WTC11 (cell line): ENCODE measurements around the gene IQGAP3. TPM values are rescaled to one million over a fixed set of nuclear protein-coding genes. Genes with fewer than 3 reads are reported as not detected.

Experiments used
- ATAC-seq: fragments of 200-7000 bp; cut with Tn5 transposase; 2 replicates; pipeline ENCODE4 v1.10.0; 2021; ENCODE audit warnings: mild to moderate bottlenecking, moderate library complexity
- CTCF ChIA-PET: fragments of 300-600 bp; sonication (Branson Sonifier 250); formaldehyde crosslinking; loops from one replicate; lab custom pipeline; 2021; ENCODE audit warnings: antibody characterized with exemption; lab: Charles Lee
- POLR2A ChIA-PET: fragments of 350-600 bp; sonication (Branson Sonifier 250); formaldehyde crosslinking; loops from one replicate; lab custom pipeline; 2021; ENCODE audit warnings: antibody characterized with exemption; lab: Charles Lee
- DNase-seq: peaks from one replicate; pipeline ENCODE4 v3.0.0; 2021; ENCODE audit warnings: low spot score
- H3K27ac Mint-ChIP-seq: 2 replicates; pipeline ENCODE4 v1.8.0; 2021; ENCODE audit warnings: mixed read lengths
- H3K27me3 Mint-ChIP-seq: 2 replicates; pipeline ENCODE4 v1.8.0; 2021; ENCODE audit warnings: low read depth, mild to moderate bottlenecking, moderate library complexity, mixed read lengths
- H3K36me3 Mint-ChIP-seq: 2 replicates; pipeline ENCODE4 v1.8.0; 2021; ENCODE audit warnings: mixed read lengths
- H3K4me1 Mint-ChIP-seq: 2 replicates; pipeline ENCODE4 v1.8.0; 2022; ENCODE audit warnings: mixed read lengths
- H3K4me3 Mint-ChIP-seq: 2 replicates; pipeline ENCODE4 v1.8.0; 2021; ENCODE audit warnings: mild to moderate bottlenecking, moderate library complexity, mixed read lengths
- H3K9me3 Mint-ChIP-seq: 2 replicates; pipeline ENCODE4 v1.8.0; 2021; ENCODE audit warnings: mixed read lengths
- CREB1 ChIP-seq: sonication (generic); formaldehyde crosslinking; IDR thresholded peaks from 2 replicates; pipeline ENCODE4 v1.8.0; 2023; ENCODE audit warnings: mild to moderate bottlenecking, missing genetic modification reagents
- KAT7 ChIP-seq: sonication (generic); formaldehyde crosslinking; IDR thresholded peaks from 2 replicates; pipeline ENCODE4 v1.8.1; 2023; ENCODE audit warnings: missing genetic modification reagents, mild to moderate bottlenecking, borderline replicate concordance
- NR1H2 ChIP-seq: sonication (generic); formaldehyde crosslinking; IDR thresholded peaks from 2 replicates; pipeline ENCODE4 v1.9.0; 2021; ENCODE audit warnings: mild to moderate bottlenecking, moderate library complexity, missing genetic modification reagents
- NR2C2 ChIP-seq: sonication (generic); formaldehyde crosslinking; IDR thresholded peaks from 2 replicates; pipeline ENCODE4 v1.8.0; 2022; ENCODE audit warnings: mild to moderate bottlenecking, missing genetic modification reagents
- NR3C1 ChIP-seq: sonication (generic); formaldehyde crosslinking; conservative IDR thresholded peaks from 2 replicates; pipeline ENCODE4 v1.8.1; 2023; ENCODE audit warnings: low read depth, mild to moderate bottlenecking, missing genetic modification reagents
- OVOL2 ChIP-seq: fragments of 250-450 bp; sonication (Bioruptor Pico); IDR thresholded peaks from 2 replicates; pipeline ENCODE4 v1.9.0; 2021; ENCODE audit warnings: mild to moderate bottlenecking, borderline replicate concordance
- SMAD4 ChIP-seq: sonication (generic); formaldehyde crosslinking; IDR thresholded peaks from 2 replicates; pipeline ENCODE4 v1.8.0; 2022; ENCODE audit warnings: mild to moderate bottlenecking, missing genetic modification reagents
- TP53 ChIP-seq: sonication (generic); formaldehyde crosslinking; IDR thresholded peaks from 2 replicates; pipeline ENCODE4 v1.8.1; 2023; ENCODE audit warnings: mild to moderate bottlenecking, missing genetic modification reagents
- ZNF138 ChIP-seq: sonication (generic); formaldehyde crosslinking; conservative IDR thresholded peaks from 2 replicates; pipeline ENCODE4 v1.8.1; 2022; ENCODE audit warnings: mild to moderate bottlenecking, moderate library complexity, missing genetic modification reagents
- ZNF232 ChIP-seq: sonication (generic); formaldehyde crosslinking; IDR thresholded peaks from 2 replicates; pipeline ENCODE4 v1.8.0; 2022; ENCODE audit warnings: mild to moderate bottlenecking, missing genetic modification reagents
- ZNF396 ChIP-seq: fragments of 250-450 bp; sonication (Bioruptor Pico); IDR thresholded peaks from 2 replicates; pipeline ENCODE4 v1.8.0; 2021; ENCODE audit warnings: mild to moderate bottlenecking, moderate library complexity, borderline replicate concordance
- ZNF671 ChIP-seq: fragments of 250-450 bp; sonication (Bioruptor Pico); IDR thresholded peaks from 2 replicates; pipeline ENCODE4 v1.8.0; 2021; ENCODE audit warnings: mild to moderate bottlenecking
- total RNA-seq: library from RNA; stranded (reverse); gene quantifications from 3 replicates; pipeline ENCODE4 v1.2.3, GENCODE V29; 2021
- TF ChIP-seq, protein P1 (sequence below): sonication (generic); formaldehyde crosslinking; IDR thresholded peaks from 2 replicates; pipeline ENCODE4 v1.8.1; 2022; ENCODE audit warnings: mild to moderate bottlenecking, moderate library complexity, missing genetic modification reagents
- TF ChIP-seq, protein P2 (sequence below): sonication (generic); formaldehyde crosslinking; IDR thresholded peaks from 2 replicates; pipeline ENCODE4 v1.8.0; 2022; ENCODE audit warnings: mild to moderate bottlenecking, missing genetic modification reagents
- TF ChIP-seq, protein P3 (sequence below): sonication (generic); formaldehyde crosslinking; IDR thresholded peaks from 2 replicates; pipeline ENCODE4 v1.8.0; 2022; ENCODE audit warnings: mild to moderate bottlenecking, missing genetic modification reagents
- TF ChIP-seq, protein P4 (sequence below): sonication (generic); formaldehyde crosslinking; IDR thresholded peaks from 2 replicates; pipeline ENCODE4 v1.8.1; 2022; ENCODE audit warnings: missing genetic modification reagents, borderline replicate concordance
- TF ChIP-seq, protein P5 (sequence below): fragments of 200-600 bp; IDR thresholded peaks from 2 replicates; pipeline ENCODE4 v1.8.0; 2022; ENCODE audit warnings: antibody characterized with exemption
- TF ChIP-seq, protein P6 (sequence below): fragments of 250-450 bp; sonication (Bioruptor Pico); IDR thresholded peaks from 2 replicates; pipeline ENCODE4 v2.1.2; 2022; ENCODE audit warnings: mild to moderate bottlenecking, moderate library complexity
- TF ChIP-seq, protein P7 (sequence below): sonication (generic); formaldehyde crosslinking; IDR thresholded peaks from 2 replicates; pipeline ENCODE4 v1.8.1; 2022; ENCODE audit warnings: low read depth, missing genetic modification reagents, borderline replicate concordance
- TF ChIP-seq, protein P8 (sequence below): sonication (generic); formaldehyde crosslinking; IDR thresholded peaks from 2 replicates; pipeline ENCODE4 v1.8.0; 2023; ENCODE audit warnings: mild to moderate bottlenecking, missing genetic modification reagents

The IQGAP3 gene
- total RNA-seq, 1 experiment from 2014 or later = 33.3 TPM

DNA sequence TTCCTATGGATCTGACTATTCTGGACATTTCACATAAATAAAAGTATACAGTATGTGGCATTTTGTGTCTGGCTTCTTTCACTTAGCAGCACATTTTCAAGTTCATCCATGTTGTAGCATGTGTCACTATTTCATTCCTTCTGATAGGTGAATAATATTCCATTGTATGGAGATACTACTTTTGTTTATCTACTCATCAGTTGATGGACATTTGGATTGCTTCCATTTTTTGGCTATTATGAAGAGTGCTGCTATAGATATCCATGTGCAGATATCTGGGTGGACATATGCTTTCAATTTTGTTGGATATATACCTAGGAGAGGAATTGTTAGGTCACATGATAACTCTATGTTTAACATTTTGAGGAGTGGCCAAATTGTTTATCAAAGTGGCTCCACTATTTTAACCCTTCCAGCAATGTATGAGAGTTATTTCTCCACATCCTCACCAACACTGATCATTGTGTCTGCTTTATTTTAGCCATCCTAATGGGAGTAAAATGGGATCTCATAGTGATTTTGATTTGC lies 49.9 kb downstream of the IQGAP3 start (continued):
- TF ChIP-seq, protein P1, sequence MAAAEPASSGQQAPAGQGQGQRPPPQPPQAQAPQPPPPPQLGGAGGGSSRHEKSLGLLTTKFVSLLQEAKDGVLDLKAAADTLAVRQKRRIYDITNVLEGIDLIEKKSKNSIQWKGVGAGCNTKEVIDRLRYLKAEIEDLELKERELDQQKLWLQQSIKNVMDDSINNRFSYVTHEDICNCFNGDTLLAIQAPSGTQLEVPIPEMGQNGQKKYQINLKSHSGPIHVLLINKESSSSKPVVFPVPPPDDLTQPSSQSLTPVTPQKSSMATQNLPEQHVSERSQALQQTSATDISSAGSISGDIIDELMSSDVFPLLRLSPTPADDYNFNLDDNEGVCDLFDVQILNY (CRISPR knock-in tag) = no peak
- TF ChIP-seq TP53 (CRISPR knock-in tag) = no peak
- TF ChIP-seq, protein P2, sequence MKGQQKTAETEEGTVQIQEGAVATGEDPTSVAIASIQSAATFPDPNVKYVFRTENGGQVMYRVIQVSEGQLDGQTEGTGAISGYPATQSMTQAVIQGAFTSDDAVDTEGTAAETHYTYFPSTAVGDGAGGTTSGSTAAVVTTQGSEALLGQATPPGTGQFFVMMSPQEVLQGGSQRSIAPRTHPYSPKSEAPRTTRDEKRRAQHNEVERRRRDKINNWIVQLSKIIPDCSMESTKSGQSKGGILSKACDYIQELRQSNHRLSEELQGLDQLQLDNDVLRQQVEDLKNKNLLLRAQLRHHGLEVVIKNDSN (CRISPR knock-in tag) = no peak
- TF ChIP-seq OVOL2 (CRISPR knock-in tag) = no peak
- TF ChIP-seq ZNF671 (CRISPR knock-in tag) = no peak

DNA sequence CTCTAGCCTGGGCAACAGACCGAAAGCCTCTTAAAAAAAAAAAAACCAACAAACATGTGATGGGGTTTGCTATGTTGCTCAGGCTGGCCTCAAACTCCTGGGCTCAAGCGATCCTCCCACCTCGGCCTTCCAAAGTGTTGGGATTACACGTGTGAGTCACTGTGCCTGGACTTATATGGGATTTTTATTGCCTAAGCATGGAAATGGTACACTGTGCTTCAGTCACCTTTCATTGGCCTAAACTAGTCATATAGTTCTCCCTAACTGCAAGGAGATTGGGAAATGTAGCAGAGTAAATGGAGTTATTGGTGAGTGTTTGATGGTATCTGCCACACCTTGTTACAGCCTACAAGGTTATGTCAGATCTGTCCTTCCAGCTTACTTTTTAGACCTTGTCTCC lies 54.6 kb downstream of the IQGAP3 start:
- DNase-seq (no peak), ATAC-seq (no peak)
- ChIA-PET CTCF (interaction anchor here (1.1 to 2.2 kb wide), 3 partner anchors 17 to 109 kb away, joined by 3 to 17 read pairs (median 5); no protein-coding TSS in a partner anchor), POLR2A (no interaction called here)
- Mint-ChIP-seq H3K9me3 (no peaks in the 10 kb centered on the region), H3K4me1 (no peaks in the 10 kb centered on the region), H3K4me3 (no peak overlapping the region), H3K27ac (no peak overlapping the region), H3K36me3 (no peaks in the 10 kb centered on the region), H3K27me3 (0 out of 2 replicates have a peak, but pooled peaks cover 4% of the 10 kb centered on the region)
- no peak for TF ChIP-seq NR3C1
- TF ChIP-seq, protein P3, sequence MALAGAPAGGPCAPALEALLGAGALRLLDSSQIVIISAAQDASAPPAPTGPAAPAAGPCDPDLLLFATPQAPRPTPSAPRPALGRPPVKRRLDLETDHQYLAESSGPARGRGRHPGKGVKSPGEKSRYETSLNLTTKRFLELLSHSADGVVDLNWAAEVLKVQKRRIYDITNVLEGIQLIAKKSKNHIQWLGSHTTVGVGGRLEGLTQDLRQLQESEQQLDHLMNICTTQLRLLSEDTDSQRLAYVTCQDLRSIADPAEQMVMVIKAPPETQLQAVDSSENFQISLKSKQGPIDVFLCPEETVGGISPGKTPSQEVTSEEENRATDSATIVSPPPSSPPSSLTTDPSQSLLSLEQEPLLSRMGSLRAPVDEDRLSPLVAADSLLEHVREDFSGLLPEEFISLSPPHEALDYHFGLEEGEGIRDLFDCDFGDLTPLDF (CRISPR knock-in tag) = no peak
- TF ChIP-seq SMAD4 = no peak
- no peak for TF ChIP-seq CREB1
- no peak for TF ChIP-seq ZNF232 (CRISPR knock-in tag)
- TF ChIP-seq NR2C2 (CRISPR knock-in tag) = no peak
- TF ChIP-seq, all 79 proteins: peak for 0

DNA sequence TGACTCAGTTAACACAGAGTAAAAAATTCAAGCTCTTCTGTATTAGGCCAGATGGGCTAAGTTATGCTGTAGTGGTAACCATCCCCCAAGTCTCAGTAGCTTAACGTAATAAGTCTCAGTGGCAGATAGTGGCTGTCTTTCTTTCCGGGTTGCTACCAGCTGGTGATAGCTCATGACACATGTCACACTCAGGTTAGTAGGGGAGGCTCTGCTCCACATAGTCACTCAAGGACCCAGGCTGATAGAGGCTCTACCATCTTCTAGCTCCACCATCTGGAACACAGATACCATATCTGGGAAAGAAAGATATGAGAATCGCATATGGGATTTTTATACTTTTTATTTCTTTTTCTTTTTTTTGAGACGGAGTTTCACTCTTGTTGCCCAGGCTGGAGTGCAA lies 55.5 kb downstream of the IQGAP3 start:
- ATAC-seq (no peak), DNase-seq (no peak)
- Mint-ChIP-seq H3K4me1 (no peaks in the 10 kb centered on the region), H3K27me3 (peaks cover 5% of the 10 kb centered on the region), H3K9me3 (no peaks in the 10 kb centered on the region), H3K36me3 (no peaks in the 10 kb centered on the region), H3K27ac (no peak overlapping the region), H3K4me3 (no peak overlapping the region)
- TF ChIP-seq, protein P4, sequence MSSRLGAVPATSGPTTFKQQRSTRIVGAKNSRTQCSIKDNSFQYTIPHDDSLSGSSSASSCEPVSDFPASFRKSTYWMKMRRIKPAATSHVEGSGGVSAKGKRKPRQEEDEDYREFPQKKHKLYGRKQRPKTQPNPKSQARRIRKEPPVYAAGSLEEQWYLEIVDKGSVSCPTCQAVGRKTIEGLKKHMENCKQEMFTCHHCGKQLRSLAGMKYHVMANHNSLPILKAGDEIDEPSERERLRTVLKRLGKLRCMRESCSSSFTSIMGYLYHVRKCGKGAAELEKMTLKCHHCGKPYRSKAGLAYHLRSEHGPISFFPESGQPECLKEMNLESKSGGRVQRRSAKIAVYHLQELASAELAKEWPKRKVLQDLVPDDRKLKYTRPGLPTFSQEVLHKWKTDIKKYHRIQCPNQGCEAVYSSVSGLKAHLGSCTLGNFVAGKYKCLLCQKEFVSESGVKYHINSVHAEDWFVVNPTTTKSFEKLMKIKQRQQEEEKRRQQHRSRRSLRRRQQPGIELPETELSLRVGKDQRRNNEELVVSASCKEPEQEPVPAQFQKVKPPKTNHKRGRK = no peak
- TF ChIP-seq NR1H2 (CRISPR knock-in tag) = no peak
- TF ChIP-seq, protein P5, sequence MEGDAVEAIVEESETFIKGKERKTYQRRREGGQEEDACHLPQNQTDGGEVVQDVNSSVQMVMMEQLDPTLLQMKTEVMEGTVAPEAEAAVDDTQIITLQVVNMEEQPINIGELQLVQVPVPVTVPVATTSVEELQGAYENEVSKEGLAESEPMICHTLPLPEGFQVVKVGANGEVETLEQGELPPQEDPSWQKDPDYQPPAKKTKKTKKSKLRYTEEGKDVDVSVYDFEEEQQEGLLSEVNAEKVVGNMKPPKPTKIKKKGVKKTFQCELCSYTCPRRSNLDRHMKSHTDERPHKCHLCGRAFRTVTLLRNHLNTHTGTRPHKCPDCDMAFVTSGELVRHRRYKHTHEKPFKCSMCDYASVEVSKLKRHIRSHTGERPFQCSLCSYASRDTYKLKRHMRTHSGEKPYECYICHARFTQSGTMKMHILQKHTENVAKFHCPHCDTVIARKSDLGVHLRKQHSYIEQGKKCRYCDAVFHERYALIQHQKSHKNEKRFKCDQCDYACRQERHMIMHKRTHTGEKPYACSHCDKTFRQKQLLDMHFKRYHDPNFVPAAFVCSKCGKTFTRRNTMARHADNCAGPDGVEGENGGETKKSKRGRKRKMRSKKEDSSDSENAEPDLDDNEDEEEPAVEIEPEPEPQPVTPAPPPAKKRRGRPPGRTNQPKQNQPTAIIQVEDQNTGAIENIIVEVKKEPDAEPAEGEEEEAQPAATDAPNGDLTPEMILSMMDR = no peak
- TF ChIP-seq, protein P6, sequence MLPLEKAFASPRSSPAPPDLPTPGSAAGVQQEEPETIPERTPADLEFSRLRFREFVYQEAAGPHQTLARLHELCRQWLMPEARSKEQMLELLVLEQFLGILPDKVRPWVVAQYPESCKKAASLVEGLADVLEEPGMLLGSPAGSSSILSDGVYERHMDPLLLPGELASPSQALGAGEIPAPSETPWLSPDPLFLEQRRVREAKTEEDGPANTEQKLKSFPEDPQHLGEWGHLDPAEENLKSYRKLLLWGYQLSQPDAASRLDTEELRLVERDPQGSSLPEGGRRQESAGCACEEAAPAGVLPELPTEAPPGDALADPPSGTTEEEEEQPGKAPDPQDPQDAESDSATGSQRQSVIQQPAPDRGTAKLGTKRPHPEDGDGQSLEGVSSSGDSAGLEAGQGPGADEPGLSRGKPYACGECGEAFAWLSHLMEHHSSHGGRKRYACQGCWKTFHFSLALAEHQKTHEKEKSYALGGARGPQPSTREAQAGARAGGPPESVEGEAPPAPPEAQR (CRISPR knock-in tag) = no peak
- TF ChIP-seq, protein P7, sequence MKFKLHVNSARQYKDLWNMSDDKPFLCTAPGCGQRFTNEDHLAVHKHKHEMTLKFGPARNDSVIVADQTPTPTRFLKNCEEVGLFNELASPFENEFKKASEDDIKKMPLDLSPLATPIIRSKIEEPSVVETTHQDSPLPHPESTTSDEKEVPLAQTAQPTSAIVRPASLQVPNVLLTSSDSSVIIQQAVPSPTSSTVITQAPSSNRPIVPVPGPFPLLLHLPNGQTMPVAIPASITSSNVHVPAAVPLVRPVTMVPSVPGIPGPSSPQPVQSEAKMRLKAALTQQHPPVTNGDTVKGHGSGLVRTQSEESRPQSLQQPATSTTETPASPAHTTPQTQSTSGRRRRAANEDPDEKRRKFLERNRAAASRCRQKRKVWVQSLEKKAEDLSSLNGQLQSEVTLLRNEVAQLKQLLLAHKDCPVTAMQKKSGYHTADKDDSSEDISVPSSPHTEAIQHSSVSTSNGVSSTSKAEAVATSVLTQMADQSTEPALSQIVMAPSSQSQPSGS = no peak
- no peak for TF ChIP-seq ZNF138 (CRISPR knock-in tag)
- no peak for TF ChIP-seq KAT7 (CRISPR knock-in tag)
- TF ChIP-seq, protein P8, sequence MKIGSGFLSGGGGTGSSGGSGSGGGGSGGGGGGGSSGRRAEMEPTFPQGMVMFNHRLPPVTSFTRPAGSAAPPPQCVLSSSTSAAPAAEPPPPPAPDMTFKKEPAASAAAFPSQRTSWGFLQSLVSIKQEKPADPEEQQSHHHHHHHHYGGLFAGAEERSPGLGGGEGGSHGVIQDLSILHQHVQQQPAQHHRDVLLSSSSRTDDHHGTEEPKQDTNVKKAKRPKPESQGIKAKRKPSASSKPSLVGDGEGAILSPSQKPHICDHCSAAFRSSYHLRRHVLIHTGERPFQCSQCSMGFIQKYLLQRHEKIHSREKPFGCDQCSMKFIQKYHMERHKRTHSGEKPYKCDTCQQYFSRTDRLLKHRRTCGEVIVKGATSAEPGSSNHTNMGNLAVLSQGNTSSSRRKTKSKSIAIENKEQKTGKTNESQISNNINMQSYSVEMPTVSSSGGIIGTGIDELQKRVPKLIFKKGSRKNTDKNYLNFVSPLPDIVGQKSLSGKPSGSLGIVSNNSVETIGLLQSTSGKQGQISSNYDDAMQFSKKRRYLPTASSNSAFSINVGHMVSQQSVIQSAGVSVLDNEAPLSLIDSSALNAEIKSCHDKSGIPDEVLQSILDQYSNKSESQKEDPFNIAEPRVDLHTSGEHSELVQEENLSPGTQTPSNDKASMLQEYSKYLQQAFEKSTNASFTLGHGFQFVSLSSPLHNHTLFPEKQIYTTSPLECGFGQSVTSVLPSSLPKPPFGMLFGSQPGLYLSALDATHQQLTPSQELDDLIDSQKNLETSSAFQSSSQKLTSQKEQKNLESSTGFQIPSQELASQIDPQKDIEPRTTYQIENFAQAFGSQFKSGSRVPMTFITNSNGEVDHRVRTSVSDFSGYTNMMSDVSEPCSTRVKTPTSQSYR (CRISPR knock-in tag) = no peak
- TF ChIP-seq ZNF396 (CRISPR knock-in tag) = no peak
- CTCF ChIA-PET = interaction anchor here (0.8 to 2.2 kb wide), 3 partner anchors 18 to 110 kb away, joined by 3 to 17 read pairs (median 5); no protein-coding TSS in a partner anchor
- POLR2A ChIA-PET = no interaction called here
